ENCODE data around the gene HTT-AS.

GRCh38 chr4:3047464-3048286 lies 26.7 kb downstream of the HTT-AS start:
- TF ChIP-seq, protein P1, sequence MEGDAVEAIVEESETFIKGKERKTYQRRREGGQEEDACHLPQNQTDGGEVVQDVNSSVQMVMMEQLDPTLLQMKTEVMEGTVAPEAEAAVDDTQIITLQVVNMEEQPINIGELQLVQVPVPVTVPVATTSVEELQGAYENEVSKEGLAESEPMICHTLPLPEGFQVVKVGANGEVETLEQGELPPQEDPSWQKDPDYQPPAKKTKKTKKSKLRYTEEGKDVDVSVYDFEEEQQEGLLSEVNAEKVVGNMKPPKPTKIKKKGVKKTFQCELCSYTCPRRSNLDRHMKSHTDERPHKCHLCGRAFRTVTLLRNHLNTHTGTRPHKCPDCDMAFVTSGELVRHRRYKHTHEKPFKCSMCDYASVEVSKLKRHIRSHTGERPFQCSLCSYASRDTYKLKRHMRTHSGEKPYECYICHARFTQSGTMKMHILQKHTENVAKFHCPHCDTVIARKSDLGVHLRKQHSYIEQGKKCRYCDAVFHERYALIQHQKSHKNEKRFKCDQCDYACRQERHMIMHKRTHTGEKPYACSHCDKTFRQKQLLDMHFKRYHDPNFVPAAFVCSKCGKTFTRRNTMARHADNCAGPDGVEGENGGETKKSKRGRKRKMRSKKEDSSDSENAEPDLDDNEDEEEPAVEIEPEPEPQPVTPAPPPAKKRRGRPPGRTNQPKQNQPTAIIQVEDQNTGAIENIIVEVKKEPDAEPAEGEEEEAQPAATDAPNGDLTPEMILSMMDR (IDR thresholded peaks at IDR 0.05): peak; percentile 93
- TF ChIP-seq ZFX (IDR thresholded peaks at IDR 0.05; ENCODE audit: borderline replicate concordance): no peak
